ENCODE results near the gene ZNF823.

Gene ZNF823

GRCh38 chr19:11736696-11737095, 2.0 kb downstream of the ZNF823 start:
- no peak for DNase-seq

GRCh38 chr19:11735375-11735774, 3.4 kb downstream of the ZNF823 start:
- DNase-seq: no peak

DNA sequence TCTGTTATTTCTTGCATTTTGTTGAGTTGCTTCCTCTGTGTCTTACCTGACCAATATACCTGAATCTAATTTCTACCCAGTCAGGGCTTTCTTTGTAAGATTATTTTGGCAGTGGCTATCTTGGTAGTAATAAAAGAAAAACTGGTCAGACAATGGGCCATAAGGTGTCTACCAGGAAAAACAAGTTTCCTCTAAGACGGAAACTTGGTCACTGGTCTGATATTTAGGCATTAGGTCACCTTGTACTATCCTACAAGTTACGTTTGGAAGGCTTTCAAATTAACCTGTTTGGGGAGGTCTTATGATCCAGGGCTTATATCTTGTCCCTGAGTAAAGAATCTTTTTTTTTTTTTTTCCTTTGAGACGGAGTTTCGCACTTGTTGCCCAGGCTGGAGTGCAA, 9.2 kb downstream of the ZNF823 start:
- no peak for DNase-seq

DNA sequence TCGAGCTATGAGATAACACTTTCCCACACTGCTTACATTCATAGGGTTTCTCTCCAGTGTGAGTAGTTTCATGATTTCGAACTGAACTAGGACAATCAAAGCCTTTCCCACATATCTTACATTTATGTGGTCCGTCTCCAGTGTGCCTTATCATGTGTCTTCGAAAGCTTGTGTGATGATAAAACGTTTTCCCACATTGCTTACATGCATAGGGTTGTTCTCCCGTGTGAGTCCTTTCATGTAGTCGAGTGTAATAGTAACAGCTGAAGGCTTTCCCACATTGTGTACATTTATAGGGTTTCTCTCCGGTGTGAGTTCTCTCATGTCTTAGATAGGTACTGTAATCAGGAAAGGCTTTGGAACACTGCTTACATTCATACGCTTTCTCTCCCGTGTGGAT, 16.3 kb downstream of the ZNF823 start:
- DNase-seq: no peak

DNA sequence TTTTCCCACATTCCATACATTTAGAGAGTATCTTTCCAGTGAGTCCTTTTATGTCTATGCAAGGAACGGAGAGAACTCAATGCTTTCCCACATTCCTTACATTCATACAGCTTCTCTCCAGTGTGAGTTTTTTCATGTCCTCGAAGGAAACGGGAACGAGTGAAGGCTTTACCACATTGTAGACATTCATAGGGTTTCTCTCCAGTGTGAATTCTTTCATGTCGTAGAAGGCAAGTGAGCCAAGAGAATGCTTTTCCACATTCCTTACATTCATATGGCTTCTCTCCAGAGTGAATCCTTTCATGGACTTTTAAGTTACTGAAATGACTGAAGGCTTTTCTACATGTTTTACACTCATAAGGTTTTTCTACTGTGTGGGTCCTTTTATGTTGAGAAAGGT, 17.1 kb downstream of the ZNF823 start:
- no peak for DNase-seq

GRCh38 chr19:11710313-11710712, 28.4 kb downstream of the ZNF823 start:
- DNase-seq: no peak

GRCh38 chr19:11708457-11708856, 30.3 kb downstream of the ZNF823 start:
- DNase-seq: no peak

DNA sequence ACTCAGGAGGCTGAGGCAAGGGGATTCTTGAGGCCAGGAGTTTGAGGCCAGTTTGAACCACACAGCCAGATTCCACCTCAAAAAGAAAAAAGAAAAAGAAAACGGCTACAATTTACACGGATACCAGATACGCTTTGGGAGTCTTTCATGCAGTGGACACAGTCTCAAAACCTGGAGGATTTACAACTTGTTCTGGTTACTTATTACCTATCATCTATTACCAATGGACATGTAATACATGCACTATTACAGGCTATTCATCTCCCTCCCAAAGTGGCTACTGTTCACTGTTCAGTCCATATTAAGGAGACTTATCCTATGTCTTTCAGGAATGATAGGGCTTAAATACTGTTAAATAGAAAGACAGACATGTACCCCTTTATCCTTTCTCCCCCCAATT, 33.3 kb downstream of the ZNF823 start:
- no peak for DNase-seq

DNA sequence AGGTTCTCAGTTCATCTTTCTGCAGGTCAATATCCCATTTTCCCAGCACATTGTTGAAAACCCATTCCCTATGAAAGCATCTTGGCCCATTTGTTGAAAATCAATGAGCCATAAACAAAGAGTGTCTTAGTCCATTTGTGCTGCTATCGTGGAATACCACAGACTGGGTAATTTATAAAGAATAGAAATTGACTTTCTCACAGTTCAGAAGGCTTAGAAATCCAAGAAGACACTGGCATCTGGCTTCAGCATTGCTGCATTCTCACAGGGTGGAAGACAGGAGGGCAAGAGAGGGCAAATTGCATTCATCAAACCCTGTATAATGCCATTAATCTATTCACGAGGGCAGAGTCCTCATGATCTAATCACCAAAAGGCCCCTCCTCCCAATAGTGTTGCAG, 34.1 kb downstream of the ZNF823 start:
- DNase-seq: no peak

GRCh38 chr19:11699931-11700794, 38.6 kb downstream of the ZNF823 start:
- DNase-seq: no peak

DNA sequence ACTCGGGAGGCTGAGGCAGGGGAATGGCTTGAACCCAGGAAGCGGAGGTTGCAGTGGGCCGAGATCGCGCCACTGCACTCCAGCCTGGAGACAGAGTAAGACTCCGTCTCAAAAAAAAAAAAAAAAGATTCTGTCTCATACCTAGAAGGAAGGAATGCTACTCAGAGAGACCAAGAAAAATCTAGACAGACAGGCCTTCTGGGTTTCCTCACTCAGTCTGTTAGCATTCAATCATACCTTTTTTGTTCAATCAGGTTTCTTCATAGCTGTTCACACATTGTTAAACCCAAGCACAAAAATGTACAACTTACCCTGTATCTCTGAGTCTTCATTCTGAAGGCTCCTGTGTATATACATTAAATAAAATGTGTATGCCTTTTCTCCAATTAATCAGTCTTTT, 40.5 kb downstream of the ZNF823 start:
- DNase-seq: no peak

DNA sequence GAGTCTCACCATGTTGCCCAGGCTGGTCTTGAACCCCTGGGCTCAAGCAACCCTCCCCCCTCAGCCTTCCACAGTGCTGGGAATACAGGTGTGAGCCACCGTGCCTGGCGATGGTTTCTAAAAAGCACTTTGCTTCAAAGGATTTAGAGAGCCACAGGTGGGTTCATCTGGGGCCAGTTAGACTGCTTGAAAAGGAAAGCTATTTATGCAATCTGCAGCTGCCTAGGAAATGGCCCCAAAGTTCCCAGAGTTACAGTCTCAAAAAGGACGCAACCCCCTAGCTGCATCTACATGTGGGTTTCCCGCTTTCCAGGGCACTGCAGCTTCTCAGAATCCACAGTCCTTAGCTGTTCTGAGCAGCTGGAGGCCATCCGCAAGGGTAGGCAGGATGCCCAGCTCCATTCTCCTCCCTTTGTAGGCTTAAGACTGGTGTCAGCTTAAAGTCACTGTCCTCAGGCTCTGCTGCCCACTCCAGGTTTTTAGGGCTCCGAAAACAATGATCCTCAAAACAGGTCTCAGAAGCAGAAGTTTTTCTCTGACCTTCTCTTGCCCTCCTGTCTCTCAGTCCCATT, 41.4 kb downstream of the ZNF823 start:
- no peak for DNase-seq

DNA sequence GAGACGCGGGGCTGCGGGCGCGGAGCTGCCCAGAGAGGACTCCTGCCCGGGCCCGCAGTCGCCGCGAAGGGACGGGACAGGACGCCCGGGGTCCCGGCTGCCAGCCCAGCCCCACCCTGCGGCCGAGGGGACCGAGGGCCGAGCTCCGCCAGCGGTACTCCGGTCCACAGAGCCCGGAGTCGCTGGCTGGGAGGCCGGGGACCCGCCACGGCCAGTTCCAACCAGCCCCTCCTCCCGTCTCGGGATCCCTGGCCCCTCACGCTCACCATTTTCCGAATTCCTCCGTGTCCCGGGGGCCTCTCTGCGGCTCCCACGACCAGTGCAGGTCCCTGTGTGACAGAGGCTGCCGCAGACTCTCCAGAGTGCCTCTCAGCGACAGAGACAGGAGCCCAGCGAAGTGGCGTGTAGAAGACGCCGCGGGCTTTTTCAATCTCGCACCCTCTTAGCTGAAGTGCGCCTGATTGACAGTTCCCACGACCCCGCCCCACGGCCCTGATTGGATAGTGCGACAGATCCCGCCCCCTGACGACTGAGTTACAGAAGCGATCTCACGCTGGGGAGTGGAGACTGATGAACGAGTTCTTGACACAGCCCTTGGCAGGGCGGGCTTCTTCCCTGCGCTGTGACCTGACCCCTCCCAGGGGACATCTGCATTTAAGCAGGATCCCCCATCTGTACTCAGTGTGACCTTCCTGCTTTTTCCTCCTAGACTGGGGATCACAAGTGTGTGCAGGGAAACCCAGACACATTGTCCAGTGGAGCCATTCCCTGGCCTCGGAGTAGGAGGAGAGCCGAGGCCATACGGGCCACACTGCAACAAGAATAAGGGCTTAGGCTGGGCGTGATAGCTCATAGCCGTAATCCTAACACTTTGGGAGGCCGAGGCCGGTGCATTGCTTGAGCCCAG, 44.0 kb downstream of the ZNF823 start:
- DNase-seq: peak; percentile 76

- DNase-seq: no peak
Observed at GRCh38 chr19:11693505-11694499, 44.9 kb downstream of the ZNF823 start.

DNA sequence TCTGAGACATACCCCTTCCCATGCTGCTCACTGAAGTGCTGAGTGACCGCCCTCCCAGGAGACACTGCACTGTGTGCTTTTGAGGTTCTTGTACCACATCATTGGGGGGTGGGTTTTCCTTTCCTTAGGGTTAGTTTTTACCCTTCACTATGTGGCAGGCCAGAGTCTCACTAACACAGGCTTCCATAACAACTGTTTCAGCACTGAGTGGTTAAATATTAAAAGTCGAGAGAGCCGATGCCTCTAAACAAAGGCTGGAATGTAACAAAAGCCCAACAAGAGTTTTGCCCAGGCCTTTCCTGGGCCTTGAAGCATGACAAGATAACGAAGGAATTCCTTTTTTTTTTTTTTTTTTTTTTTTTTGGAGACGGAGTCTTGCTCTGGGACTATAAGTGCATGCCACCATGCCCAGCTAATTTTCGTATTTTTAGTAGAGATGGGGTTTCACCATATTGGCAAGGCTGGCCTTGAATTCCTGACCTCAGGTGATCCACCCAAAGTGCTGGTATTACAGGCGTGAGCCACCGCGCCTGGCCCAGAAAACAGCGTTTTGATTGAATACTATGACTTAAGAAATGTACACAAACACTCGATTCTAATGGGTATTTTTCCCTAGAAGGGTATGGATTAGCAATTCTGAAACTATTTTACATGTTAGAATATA, 46.5 kb downstream of the ZNF823 start:
- no peak for DNase-seq

GRCh38 chr19:11685676-11686650, 52.8 kb downstream of the ZNF823 start:
- no peak for DNase-seq

DNA sequence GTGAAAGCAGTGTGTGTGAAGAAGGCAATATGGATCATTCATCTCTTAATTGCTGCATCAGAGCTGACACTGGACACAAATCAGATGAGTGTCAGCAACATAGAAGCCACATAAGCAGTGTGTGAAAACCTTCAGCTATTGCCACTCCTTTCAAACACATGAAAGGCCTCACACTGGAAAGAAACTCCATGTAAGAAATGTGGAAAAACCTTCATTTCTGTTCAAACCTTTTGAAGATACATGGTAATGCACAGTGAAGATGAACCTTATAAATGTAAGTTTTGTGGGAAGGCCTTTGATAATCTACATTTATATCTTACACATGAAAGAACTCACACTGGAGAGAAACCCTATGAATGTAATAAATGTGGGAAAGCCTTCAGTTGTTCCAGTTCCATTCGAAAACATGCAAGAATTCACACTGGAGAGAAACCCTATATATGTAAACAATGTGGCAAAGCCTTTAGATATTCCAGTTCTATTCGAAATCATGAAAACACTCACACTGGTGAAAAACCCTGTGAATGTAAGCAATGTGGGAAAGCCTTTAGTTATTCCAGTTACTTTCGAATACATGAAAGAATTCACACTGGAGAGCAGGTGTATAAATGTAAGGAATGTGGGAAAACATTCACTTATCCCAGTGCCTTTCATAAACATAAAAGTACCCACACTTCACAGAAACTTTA, 53.6 kb downstream of the ZNF823 start:
- DNase-seq: no peak

GRCh38 chr19:11680689-11681302, 58.0 kb downstream of the ZNF823 start:
- DNase-seq: no peak

GRCh38 chr19:11678504-11678903, 60.2 kb downstream of the ZNF823 start:
- DNase-seq: no peak
